Heart left ventricle (tissue), 16 donors: ENCODE results near the gene TRIM3. TPM values are rescaled to one million over a fixed set of nuclear protein-coding genes. Genes with fewer than 3 reads are reported as not detected.

Experiments used
- ATAC-seq, 4 donors: fragments of 200-7000 bp; cut with Tn5 transposase; one replicate each; pipeline ENCODE4 v1.9.1; 2020 to 2022; ENCODE audit warnings: moderate library complexity in 4 of 4, mild to moderate bottlenecking in 3 of 4, moderate number of reproducible peaks in 1 of 4
- DNase-seq, 5 donors: peaks; one replicate each; pipeline ENCODE4 v3.0.0-alpha.2; 2020
- H3K27ac ChIP-seq, 12 donors: fragments of 200-600 bp; sonication (generic) in 4 of 12; one replicate each; pipeline versions ENCODE4 v1.5.0 to v1.8.0; 2016 to 2022; ENCODE audit warnings: mild to moderate bottlenecking in 2 of 12
- H3K27me3 ChIP-seq, 9 donors: fragments of 200-600 bp; sonication (generic) in 2 of 9; one replicate each; pipeline versions ENCODE4 v1.5.1 to v1.8.0; 2016 to 2022; ENCODE audit warnings: mild to moderate bottlenecking in 3 of 9
- H3K36me3 ChIP-seq, 9 donors: fragments of 200-600 bp; sonication (generic) in 2 of 9; one replicate each; pipeline versions ENCODE4 v1.5.0 to v1.8.0; 2018 to 2022; ENCODE audit warnings: mild to moderate bottlenecking in 2 of 9
- H3K4me1 ChIP-seq, 12 donors: fragments of 200-600 bp; sonication (generic) in 4 of 12; one replicate each; pipeline versions ENCODE4 v1.5.0 to v1.8.0; 2016 to 2022; ENCODE audit warnings: mild to moderate bottlenecking in 3 of 12
- H3K4me3 ChIP-seq, 12 donors: fragments of 200-600 bp; sonication (generic) in 4 of 12; one replicate each; pipeline versions ENCODE4 v1.5.0 to v1.8.0; 2017 to 2022; ENCODE audit warnings: mild to moderate bottlenecking in 9 of 12, moderate library complexity in 4 of 12
- H3K9me3 ChIP-seq, 12 donors: fragments of 200-600 bp; sonication (generic) in 4 of 12; one replicate each; pipeline versions ENCODE4 v1.5.0 to v1.8.0; 2016 to 2022; ENCODE audit warnings: mild to moderate bottlenecking in 1 of 12
- CTCF ChIP-seq, 12 donors: fragments of 200-600 bp; sonication (generic) in 4 of 12; IDR thresholded peaks; one replicate each; pipeline versions ENCODE4 v1.5.0 to v1.8.0; 2018 to 2022; ENCODE audit warnings: antibody characterized with exemption in 12 of 12, mild to moderate bottlenecking in 5 of 12
- POLR2A ChIP-seq, 2 donors: fragments of 450-650 bp; IDR thresholded peaks; one replicate each; pipeline ENCODE4 v1.6.1; 2017; ENCODE audit warnings: antibody characterized with exemption in 2 of 2, mild to moderate bottlenecking in 2 of 2, moderate library complexity in 2 of 2
- WGBS, 4 donors: extraction: QIAGEN DNeasy Blood & Tissue Kit in 2 of 4; methylation state at CpG; one replicate each; pipeline versions ENCODE4 v1.1.5 to v1.1.7; 2013 to 2018; 5-methylcytosine and 5-hydroxymethylcytosine counted together
- intact Hi-C, 10 donors: fragments of 100-400 bp; cut with DNase I; formaldehyde crosslinking; loops; one replicate each; pipeline versions ENCODE4 v1.11.1 to v1.14.2; 2022
- polyA plus RNA-seq, 2 donors: library from polyadenylated mRNA; stranded (reverse); fragments of 200-250 nt; gene quantifications; one replicate each; pipeline ENCODE4 v1.2.3, GENCODE V29; 2013
- total RNA-seq, 9 donors: library from RNA; depleted of rRNA in 2 of 9; stranded (reverse); fragments of >200 nt in 2 of 9; fragmentation: NEBNext Ultra II Directional in 3 of 9; extraction: Animal tissue kit (Norgen Biotek cat#: 25700) in 3 of 9; gene quantifications; one replicate each; pipeline versions ENCODE4 v1.1.0 to v1.2.4, GENCODE V29; 2016 to 2023
- donor health status: ischemic (EF 13 %, LVEDD 7.1; RV severe dilation, severe dysfunction).
- donor health status: healthy with polysubstance abuse.
- donor health status: DM: no; HTN: yes; CAD: no.
- donor health status: DM: no; HTN: no; CAD: no.
- donor health status: ischemic (EF 25% LVEDD 6.9; RV normal size, moderate dysfunction).
- donor health status: ischemic (EF 25% LVEDD 5.7; RV mildly dilated, moderate dysfunction).
- donor health status: healthy.
- donor health status: DM: yes; HTN: yes; CAD: no.
- donor health status: ischemic (EF 35%, LVEDD 5.7; RV mildly dilated, moderate dysfunction).
- donor health status: nonischemic (EF 11% LVEDD 7.7; RV severe dilation, severe dysfunction).
- donor health status: DM: yes; HTN: yes; CAD: no.
- donor health status: PGD.
- donor health status: ischemic (EF 29% LVEDD 5.4; RV normal size, mild dysfunction).
- donor health status: nonischemic (EF 23%, LVEDD 6.1; RV moderate dilation, normal function).

The TRIM3 gene
- total and polyA plus RNA-seq, 11 donors = 7.7 to 18.8 (median 10.4) TPM

GRCh38 chr11:6419009-6419631 is 54.6 kb downstream of the TRIM3 start, which contains the start of gene APBB1:
APBB1 (minus strand) TSS chr11:6419094; CDS start chr11:6411347, 7,747 bp downstream.
- peak in 5 of 12 donors; percentile 8 to 20 (median 16) for TF ChIP-seq CTCF (IDR thresholded peaks at IDR 0.05)
- TF ChIP-seq POLR2A (IDR thresholded peaks at IDR 0.05) = peak; percentile 1 to 75
- 0 to 1% (median 0%) methylated on average over 9 to 75 of the region's 75 CpGs for WGBS, 4 donors
- peak; percentile 68 to 97 (median 90) for ATAC-seq

GRCh38 chr11:6418557-6419008 is 55.2 kb downstream of the TRIM3 start:
- no peak for TF ChIP-seq POLR2A (IDR thresholded peaks at IDR 0.05)
- TF ChIP-seq CTCF (IDR thresholded peaks at IDR 0.05) = no peak
- intact Hi-C loops = loop anchor here in 5 of 10 donors (1.0 to 5.0 kb wide), 4 partner anchors 28 to 64 kb away; partner anchors contain the start of genes SMPD1 (in 4 of the 5), ARFIP2 (in 1 of the 5) and TIMM10B (in 1 of the 5)
- DNase-seq (peak in 4 of 5 donors; percentile 29 to 72 (median 50)), ATAC-seq (peak; percentile 14 to 59 (median 40))
- H3K27me3 ChIP-seq = peaks cover 0 to 7% (median 0%) of the 10 kb centered on the region in 9 donors
- H3K4me1 ChIP-seq = peaks cover 0 to 40% (median 14%) of the 10 kb centered on the region in 12 donors
- H3K4me3 ChIP-seq = peak overlapping the region; percentile 74 to 100 (median 94)
- no peaks in the 10 kb centered on the region for H3K36me3 ChIP-seq
- no peaks in the 10 kb centered on the region for H3K9me3 ChIP-seq
- H3K27ac ChIP-seq = peak overlapping the region; percentile 89 to 99 (median 94)
- WGBS, 4 donors = 0 to 1% (median 0%) methylated on average over 7 to 38 of the region's 38 CpGs

More at GRCh38 chr11:6419009-6419631, 54.6 kb downstream of the TRIM3 start, which contains the start of gene APBB1:
- Histone ChIP-seq H3K27ac (peak within 1 kb of the TSS; percentile 89 to 99 (median 94)), H3K36me3 (no peaks in the 10 kb centered on the region), H3K4me1 (peaks cover 0 to 40% (median 14%) of the 10 kb centered on the region in 12 donors), H3K9me3 (no peaks in the 10 kb centered on the region), H3K27me3 (peaks cover 0 to 9% (median 0%) of the 10 kb centered on the region in 9 donors), H3K4me3 (peak within 1 kb of the TSS; percentile 74 to 100 (median 94))
- intact Hi-C loops = loop anchor here in 5 of 10 donors (1.0 to 5.0 kb wide), 4 partner anchors 28 to 63 kb away; partner anchors contain the start of genes SMPD1 (in 4 of the 5), ARFIP2 (in 1 of the 5) and TIMM10B (in 1 of the 5)
- DNase-seq = peak; percentile 65 to 85 (median 78)

GRCh38 chr11:6417907-6418556 is 55.7 kb downstream of the TRIM3 start:
- Histone ChIP-seq H3K27ac (peak overlapping the region; percentile 89 to 99 (median 94)), H3K27me3 (peaks cover 0 to 7% (median 0%) of the 10 kb centered on the region in 9 donors), H3K9me3 (no peaks in the 10 kb centered on the region), H3K4me3 (peak overlapping the region; percentile 74 to 100 (median 94)), H3K4me1 (peaks cover 0 to 40% (median 14%) of the 10 kb centered on the region in 12 donors), H3K36me3 (no peaks in the 10 kb centered on the region)
- TF ChIP-seq POLR2A (IDR thresholded peaks at IDR 0.05) (no peak), CTCF (IDR thresholded peaks at IDR 0.05) (no peak)
- peak in 3 of 4 donors; percentile 7 to 47 (median 23) for ATAC-seq
- no peak for DNase-seq
- WGBS, 4 donors = 15 to 20% (median 16%) methylated on average over 7 of the region's 7 CpGs
- intact Hi-C loops = loop anchor here in 4 of 10 donors (2.0 to 5.0 kb wide), 3 partner anchors 27 to 64 kb away; partner anchors contain the start of genes SMPD1 (in 3 of the 4), ARFIP2 (in 1 of the 4) and TIMM10B (in 1 of the 4)
